NCI-H69 (cell line): Measurements from ENCODE around the gene GH1.
"Not testable (repeated sequence)": the region's sequence is repeated elsewhere in the genome, so short reads cannot be mapped to it uniquely, and the experiment has no call there.

Experiments used
- DNase-seq: peaks from one replicate; lab custom pipeline; 2025; lab: John Stamatoyannopoulos, UW

Gene GH1

GRCh38 chr17:63926164-63926563, 7.5 kb upstream of the GH1 start:
- DNase-seq: no peak

- no peak for DNase-seq
Observed at GRCh38 chr17:63925615-63926014, 7.0 kb upstream of the GH1 start.

- DNase-seq: not testable (repeated sequence)
Observed at GRCh38 chr17:63922402-63922801, 3.8 kb upstream of the GH1 start.

- DNase-seq: peak; percentile 27
Observed at GRCh38 chr17:63920779-63921178, 2.1 kb upstream of the GH1 start.

- not testable (repeated sequence) for DNase-seq
Observed at GRCh38 chr17:63920050-63920449, 1.4 kb upstream of the GH1 start.

GRCh38 chr17:63919311-63919723, 678 bp upstream of the GH1 start:
- DNase-seq: peak; percentile 62

GRCh38 chr17:63918305-63918704, 334 bp downstream of the GH1 start:
- no peak for DNase-seq

GRCh38 chr17:63917646-63918045, 993 bp downstream of the GH1 start:
- DNase-seq: no peak

GRCh38 chr17:63917206-63917605, 1.4 kb downstream of the GH1 start:
- DNase-seq: not testable (repeated sequence)

- DNase-seq: no peak
Observed at GRCh38 chr17:63916566-63917185, 2.0 kb downstream of the GH1 start.

- DNase-seq: not testable (repeated sequence)
Observed at GRCh38 chr17:63915753-63916152, 2.9 kb downstream of the GH1 start.

GRCh38 chr17:63914471-63914870, 4.2 kb downstream of the GH1 start:
- no peak for DNase-seq

GRCh38 chr17:63911657-63912100, 7.0 kb downstream of the GH1 start:
- peak; percentile 43 for DNase-seq

- DNase-seq: no peak
Observed at GRCh38 chr17:63911041-63911635, 7.5 kb downstream of the GH1 start, which contains the start of gene CSHL1. Gene CSHL1, minus strand, starts transcription at chr17:63911258. Its CDS starts 62 bp downstream, at chr17:63911196.

GRCh38 chr17:63910096-63910495, 8.5 kb downstream of the GH1 start:
- DNase-seq: no peak

- not testable (repeated sequence) for DNase-seq
Observed at GRCh38 chr17:63909586-63909985, 9.1 kb downstream of the GH1 start.

GRCh38 chr17:63907161-63907778, 11.4 kb downstream of the GH1 start:
- DNase-seq: peak; percentile 29

GRCh38 chr17:63904796-63905195, 13.8 kb downstream of the GH1 start:
- DNase-seq: not testable (repeated sequence)

GRCh38 chr17:63903787-63904201, 14.8 kb downstream of the GH1 start:
- DNase-seq: peak; percentile 18

GRCh38 chr17:63901971-63902370, 16.7 kb downstream of the GH1 start:
- peak; percentile 12 for DNase-seq

- not testable (repeated sequence) for DNase-seq
Observed at GRCh38 chr17:63898899-63899798, 19.5 kb downstream of the GH1 start.
